HCT116 (cell line): Measurements from ENCODE around the gene HOXA11. TPM values are rescaled to one million over a fixed set of nuclear protein-coding genes. Genes with fewer than 3 reads are reported as not detected.

ENCODE experiments used
- ATAC-seq: fragments of 200-7000 bp; cut with Tn5 transposase; 2 replicates; pipeline ENCODE4 v1.9.1; 2020; ENCODE audit warnings: mild to moderate bottlenecking, moderate library complexity
- BruUV-seq: library from RNA; stranded (reverse); fragments of 400-500 nt; replicated peaks from 2 replicates; lab custom pipeline; 2021; lab: Mats Ljungman, UMichigan
- CTCF ChIA-PET: fragments of 300-600 bp; sonication (Branson Sonifier 250); formaldehyde crosslinking; loops from one replicate; lab custom pipeline; 2021; ENCODE audit warnings: antibody characterized with exemption; lab: Charles Lee
- POLR2A ChIA-PET: fragments of 300-600, 350-600 bp; sonication (Branson Sonifier 250); formaldehyde crosslinking; loops from one replicate; lab custom pipeline; 2021; ENCODE audit warnings: antibody characterized with exemption; lab: Charles Lee
- RAD21 ChIA-PET, 2 experiments: fragments of 300-600 bp; sonication (Branson Sonifier 250); formaldehyde crosslinking; loops; one replicate each; lab custom pipeline; 2023; ENCODE audit warnings: low total read pairs in 2 of 2; ENCODE audit not compliant: uncharacterized antibody in 2 of 2, unreplicated experiment in 2 of 2, low non-redundant PET in 1 of 2; lab: Charles Lee
- DNase-seq: peaks from one replicate; pipeline ENCODE4 v3.0.0-alpha.2; 2010; ENCODE audit warnings: low read depth, low spot score
- H2AFZ ChIP-seq: fragments of 200-600 bp; shearing (Covaris generic), sonication (generic); 2 replicates; pipeline ENCODE4 v1.6.1; 2017; ENCODE audit warnings: low read depth, mixed run types, mixed read lengths, antibody characterized with exemption, low read length; ENCODE audit not compliant: poor library complexity, severe bottlenecking
- H3K27ac ChIP-seq: 2 replicates; pipeline ENCODE4 v1.5.1; 2012; ENCODE audit warnings: low read depth, low read length
- H3K27me3 ChIP-seq: fragments of 200-600 bp; sonication (generic); 2 replicates; pipeline ENCODE4 v1.6.1; 2016; ENCODE audit warnings: mixed run types, low read length, mixed read lengths; ENCODE audit not compliant: insufficient read depth
- H3K36me3 ChIP-seq, 2 experiments: fragments of 200-500 bp in 1 of 2; fragments of 200-600 bp in 1 of 2; sonication (Bioruptor generic) in 1 of 2; sonication (generic) in 1 of 2; 2 replicates each; pipeline versions ENCODE4 v1.5.1 to v1.6.1; 2014 to 2016; ENCODE audit warnings: low read length in 2 of 2, inconsistent platforms in 1 of 2, mixed read lengths in 1 of 2, mixed run types in 1 of 2; ENCODE audit not compliant: insufficient read depth in 2 of 2, control insufficient read depth in 1 of 2
- H3K4me1 ChIP-seq, 2 experiments: fragments of 200-600 bp in 1 of 2; sonication (generic) in 1 of 2; 2 replicates each; pipeline versions ENCODE4 v1.5.1 to v1.6.1; 2012 to 2017; ENCODE audit warnings: low read length in 2 of 2, inconsistent platforms in 1 of 2, mild to moderate bottlenecking in 1 of 2, mixed read lengths in 1 of 2, mixed run types in 1 of 2, moderate library complexity in 1 of 2; ENCODE audit not compliant: insufficient read depth in 2 of 2, control insufficient read depth in 1 of 2
- H3K4me2 ChIP-seq: fragments of 200-600 bp; sonication (generic); 2 replicates; pipeline ENCODE4 v1.6.1; 2017; ENCODE audit warnings: mixed run types, low read length, mixed read lengths
- H3K4me3 ChIP-seq, 2 experiments: fragments of 200-600 bp in 1 of 2; sonication (generic) in 1 of 2; replicated peaks in 1 of 2; 2 replicates each; pipeline ENCODE4 v1.5.1; 2011 to 2016; ENCODE audit warnings: low read length in 2 of 2, control low read depth in 1 of 2, low read depth in 1 of 2, mild to moderate bottlenecking in 1 of 2, mixed read lengths in 1 of 2, mixed run types in 1 of 2
- H3K79me2 ChIP-seq: fragments of 200-600 bp; sonication (generic); 2 replicates; pipeline ENCODE4 v1.6.1; 2017; ENCODE audit warnings: mild to moderate bottlenecking, mixed run types, low read length, moderate library complexity, mixed read lengths; ENCODE audit not compliant: insufficient read depth
- H3K9ac ChIP-seq: fragments of 200-600 bp; sonication (generic); 2 replicates; pipeline ENCODE4 v1.6.1; 2016; ENCODE audit warnings: low read length, mixed read lengths
- H3K9me2 ChIP-seq: fragments of 200-600 bp; sonication (generic), shearing (Covaris generic); 2 replicates; pipeline ENCODE4 v1.6.1; 2017; ENCODE audit warnings: mixed run types, mild to moderate bottlenecking, moderate library complexity; ENCODE audit not compliant: insufficient read depth
- H3K9me3 ChIP-seq, 2 experiments: fragments of 200-500 bp in 1 of 2; fragments of 200-600 bp in 1 of 2; sonication (Bioruptor generic) in 1 of 2; sonication (generic) in 1 of 2; 2 replicates each; pipeline ENCODE4 v1.6.1; 2014 to 2017; ENCODE audit warnings: low read length in 2 of 2, mixed read lengths in 2 of 2, inconsistent platforms in 1 of 2, low read depth in 1 of 2, mild to moderate bottlenecking in 1 of 2, mixed run types in 1 of 2, moderate library complexity in 1 of 2; ENCODE audit not compliant: control insufficient read depth in 1 of 2, insufficient read depth in 1 of 2
- H4K20me1 ChIP-seq: fragments of 200-600 bp; sonication (generic), shearing (Covaris generic); 2 replicates; pipeline ENCODE4 v1.6.1; 2017; ENCODE audit warnings: mixed run types, mild to moderate bottlenecking, moderate library complexity; ENCODE audit not compliant: insufficient read depth
- ATF3 ChIP-seq: IDR thresholded peaks from 2 replicates; pipeline ENCODE4 v1.6.1; 2012
- CEBPB ChIP-seq: IDR thresholded peaks from 2 replicates; pipeline ENCODE4 v1.6.1; 2012; ENCODE audit warnings: low read depth
- CTCF ChIP-seq, 3 experiments: fragments of 200-600 bp in 1 of 3; sonication (generic) in 1 of 3; IDR thresholded peaks in 2 of 3; conservative IDR thresholded peaks in 1 of 3; 2 replicates each; pipeline ENCODE4 v1.5.1; 2012 to 2017; ENCODE audit warnings: low read depth in 2 of 3, low read length in 2 of 3, antibody characterized with exemption in 1 of 3, borderline replicate concordance in 1 of 3, control low read depth in 1 of 3, mild to moderate bottlenecking in 1 of 3, mixed read lengths in 1 of 3, mixed run types in 1 of 3, moderate library complexity in 1 of 3; ENCODE audit not compliant: insufficient read depth in 1 of 3
- EGR1 ChIP-seq: IDR thresholded peaks from 2 replicates; pipeline ENCODE4 v1.6.1; 2012; ENCODE audit warnings: low read depth
- EZH2 ChIP-seq: fragments of 200-600 bp; sonication (generic); IDR thresholded peaks from 2 replicates; pipeline ENCODE4 v1.6.1; 2017; ENCODE audit warnings: antibody characterized with exemption, mixed run types
- FOSL1 ChIP-seq: IDR thresholded peaks from 2 replicates; pipeline ENCODE4 v1.6.1; 2012; ENCODE audit warnings: low read depth
- POLR2A ChIP-seq: IDR thresholded peaks from 2 replicates; pipeline ENCODE4 v1.7.0; 2011; ENCODE audit warnings: borderline replicate concordance; ENCODE audit not compliant: insufficient read depth, insufficient read length; ENCODE audit errors: extremely low read depth
- POLR2AphosphoS5 ChIP-seq: IDR thresholded peaks from 2 replicates; pipeline ENCODE4 v1.6.1; 2011; ENCODE audit warnings: mild to moderate bottlenecking, low read depth, low read length, moderate library complexity
- TCF7L2 ChIP-seq: IDR thresholded peaks from 2 replicates; pipeline ENCODE4 v1.7.0; 2011; ENCODE audit warnings: borderline replicate concordance, inconsistent platforms; ENCODE audit not compliant: insufficient read depth, insufficient read length; ENCODE audit errors: extremely low read depth
- YY1 ChIP-seq: IDR thresholded peaks from 2 replicates; pipeline ENCODE4 v1.6.1; 2011; ENCODE audit warnings: low read length, low read depth, moderate library complexity, mild to moderate bottlenecking; ENCODE audit not compliant: insufficient replicate concordance; ENCODE audit errors: extremely low read depth
- ZFX ChIP-seq: fragments of 450-650 bp; IDR thresholded peaks from 2 replicates; pipeline ENCODE4 v1.6.1; 2017
- ZNF274 ChIP-seq: fragments of 200-500 bp; sonication (Bioruptor generic); IDR thresholded peaks from 2 replicates; pipeline ENCODE4 v1.6.1; 2014; ENCODE audit warnings: mild to moderate bottlenecking, low read depth, low read length, inconsistent platforms
- intact Hi-C: fragments of 100-400 bp; cut with micrococcal nuclease; formaldehyde crosslinking; loops from 2 replicates; pipeline ENCODE4 v1.10.0; 2022
- total RNA-seq: library from RNA; stranded (reverse); gene quantifications from one replicate; pipeline ENCODE4 v1.2.1, GENCODE V29; 2021; ENCODE audit not compliant: unreplicated experiment

HOXA11 gene
- total RNA-seq, 1 experiment from 2014 or later = 6.8 TPM

- POLR2A ChIA-PET = interaction anchor here (1.1 to 2.5 kb wide), 4 partner anchors 10 to 471 kb away, joined by 3 to 8 read pairs (median 5); no protein-coding TSS in a partner anchor
- Histone ChIP-seq H3K79me2 (peaks cover 57% of the 10 kb centered on the region), H3K36me3 (no peaks in the 10 kb centered on the region), H3K9me2 (no peaks in the 10 kb centered on the region), H3K27me3 (no peaks in the 10 kb centered on the region), H3K4me1 (peaks cover 30 to 70% of the 10 kb centered on the region in 2 experiments), H4K20me1 (no peaks in the 10 kb centered on the region), H3K4me2 (peak overlapping the region; percentile 95), H2AFZ (peak overlapping the region; percentile 63), H3K9me3 (no peaks in the 10 kb centered on the region), H3K27ac (peak overlapping the region; percentile 82), H3K9ac (peak overlapping the region; percentile 74)
- intact Hi-C loops = loop anchor here (5.0 kb wide), 1 partner anchor 299 kb away; no protein-coding TSS in a partner anchor
- RAD21 ChIA-PET = interaction anchor here in 1 of 2 experiments (1.2 kb wide), 1 partner anchor 9 kb away, joined by 3 read pairs; no protein-coding TSS in a partner anchor
- ATAC-seq = no peak
- TF ChIP-seq FOSL1 (no peak), POLR2A (peak; percentile 23)
- TF ChIP-seq, all 23 proteins: peak for 1
- DNase-seq = no peak
- BruUV-seq = no TSS peak
- peak overlapping the region; percentile 60 to 71 for H3K4me3 ChIP-seq
- CTCF ChIA-PET = interaction anchor here (1.1 to 3.7 kb wide), 7 partner anchors 10 to 470 kb away, joined by 3 to 27 read pairs (median 5); no protein-coding TSS in a partner anchor
Measured at GRCh38 chr7:27151341-27151930, 33.6 kb downstream of the HOXA11 start.

GRCh38 chr7:27150568-27151340, 34.3 kb downstream of the HOXA11 start:
- RAD21 ChIA-PET = interaction anchor here in 1 of 2 experiments (1.0 to 1.2 kb wide), 4 partner anchors 10 to 781 kb away, joined by 3 to 4 read pairs (median 3); no protein-coding TSS in a partner anchor
- ATAC-seq = peak; percentile 62
- Histone ChIP-seq H3K4me2 (peak overlapping the region; percentile 95), H4K20me1 (no peaks in the 10 kb centered on the region), H3K79me2 (peaks cover 51% of the 10 kb centered on the region), H2AFZ (peak overlapping the region; percentile 63), H3K9ac (peak overlapping the region; percentile 74), H3K4me3 (peak overlapping the region; percentile 60 to 71), H3K27ac (peak overlapping the region; percentile 82), H3K9me3 (no peaks in the 10 kb centered on the region), H3K4me1 (peaks cover 30 to 69% of the 10 kb centered on the region in 2 experiments), H3K27me3 (no peaks in the 10 kb centered on the region), H3K9me2 (no peaks in the 10 kb centered on the region), H3K36me3 (no peaks in the 10 kb centered on the region)
- DNase-seq = no peak
- intact Hi-C loops = loop anchor here (5.0 kb wide), 1 partner anchor 298 kb away; no protein-coding TSS in a partner anchor
- CTCF ChIA-PET = interaction anchor here (0.6 to 3.7 kb wide), 8 partner anchors 11 to 469 kb away, joined by 3 to 27 read pairs (median 4); no protein-coding TSS in a partner anchor
- POLR2A ChIA-PET = interaction anchor here (0.8 to 2.5 kb wide), 6 partner anchors 9 to 470 kb away, joined by 3 to 8 read pairs (median 4); no protein-coding TSS in a partner anchor
- no peak for TF ChIP-seq CEBPB
- TF ChIP-seq ATF3 = no peak
- peak; percentile 43 for TF ChIP-seq TCF7L2
- peak; percentile 89 for TF ChIP-seq ZFX
- peak in 2 of 3 experiments; percentile 76 to 83; a peak in 4 of 6 replicates for TF ChIP-seq CTCF (IDR thresholded peaks at IDR 0.05 in 2 of 3, conservative IDR thresholded peaks at IDR 0.05 in 1 of 3; ENCODE audit: borderline replicate concordance in 1 of 3, insufficient read depth in 1 of 3, low read depth in 2 of 3, low read length in 2 of 3)
- no peak for TF ChIP-seq ZNF274
- TF ChIP-seq EZH2 = no peak
- TF ChIP-seq POLR2A = peak; percentile 83
- TF ChIP-seq POLR2AphosphoS5 = peak; percentile 75
- no peak for TF ChIP-seq EGR1
- TF ChIP-seq YY1 = peak; percentile 61
- TSS peak; percentile 65 for BruUV-seq
